Chondrocyte (in vitro differentiated cells): ENCODE measurements around the gene MTG2. TPM values are rescaled to one million over a fixed set of nuclear protein-coding genes. Genes with fewer than 3 reads are reported as not detected.

Experiments used
- DNase-seq: peaks from one replicate; pipeline ENCODE4 v3.0.0; 2021; ENCODE audit warnings: mixed read lengths, low spot score
- H3K27ac Mint-ChIP-seq: one replicate; pipeline ENCODE4 v1.8.0; 2021; ENCODE audit warnings: mild to moderate bottlenecking, moderate library complexity, mixed read lengths; ENCODE audit not compliant: unreplicated experiment
- H3K27me3 Mint-ChIP-seq: 2 replicates; pipeline ENCODE4 v1.8.0; 2021; ENCODE audit warnings: low read depth, mixed read lengths
- H3K36me3 Mint-ChIP-seq: 2 replicates; pipeline ENCODE4 v1.8.0; 2021; ENCODE audit warnings: low read depth, mixed read lengths
- H3K4me1 Mint-ChIP-seq: 2 replicates; pipeline ENCODE4 v1.8.0; 2021; ENCODE audit warnings: low read depth, mild to moderate bottlenecking, mixed read lengths
- H3K4me3 Mint-ChIP-seq: one replicate; pipeline ENCODE4 v1.8.0; 2021; ENCODE audit warnings: mild to moderate bottlenecking, moderate library complexity, mixed read lengths; ENCODE audit not compliant: unreplicated experiment
- H3K9me3 Mint-ChIP-seq: 2 replicates; pipeline ENCODE4 v1.8.0; 2021; ENCODE audit warnings: low read depth, mixed read lengths
- total RNA-seq: library from RNA; stranded (reverse); gene quantifications from 3 replicates; pipeline ENCODE4 v1.2.1, GENCODE V29; 2021
- TF ChIP-seq, protein P1 (sequence below): fragments of 200-600 bp; sonication (generic); IDR thresholded peaks from 2 replicates; pipeline ENCODE4 v1.5.0; 2021; ENCODE audit warnings: antibody characterized with exemption, mild to moderate bottlenecking, moderate library complexity

The MTG2 gene
- total RNA-seq, 1 donor from 2014 or later: 22.3 TPM

DNA sequence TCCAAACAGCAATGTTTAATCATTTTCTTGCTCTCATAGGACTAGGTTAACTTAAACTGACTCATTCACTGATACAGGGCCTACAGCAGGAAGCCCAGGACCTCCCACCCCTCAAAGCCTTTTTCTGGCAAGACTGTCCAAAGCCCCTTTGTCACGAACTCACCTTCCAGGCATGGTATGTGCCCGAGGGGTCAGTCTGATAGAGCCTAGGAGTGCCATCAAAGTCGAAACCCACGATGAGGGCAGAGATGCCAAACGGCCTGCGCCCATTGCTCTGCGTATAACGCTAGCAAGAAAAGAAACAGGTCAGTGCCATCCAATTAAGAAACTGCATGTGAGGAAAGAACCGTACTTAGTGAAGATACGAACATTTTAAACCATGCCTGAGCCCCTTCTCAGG lies 43.9 kb upstream of the MTG2 start:
- Mint-ChIP-seq H3K4me1 (peaks cover 24% of the 10 kb centered on the region), H3K27me3 (no peaks in the 10 kb centered on the region), H3K9me3 (no peaks in the 10 kb centered on the region), H3K27ac (no peak overlapping the region), H3K4me3 (no peak overlapping the region), H3K36me3 (peaks cover 30% of the 10 kb centered on the region)
- TF ChIP-seq, protein P1, sequence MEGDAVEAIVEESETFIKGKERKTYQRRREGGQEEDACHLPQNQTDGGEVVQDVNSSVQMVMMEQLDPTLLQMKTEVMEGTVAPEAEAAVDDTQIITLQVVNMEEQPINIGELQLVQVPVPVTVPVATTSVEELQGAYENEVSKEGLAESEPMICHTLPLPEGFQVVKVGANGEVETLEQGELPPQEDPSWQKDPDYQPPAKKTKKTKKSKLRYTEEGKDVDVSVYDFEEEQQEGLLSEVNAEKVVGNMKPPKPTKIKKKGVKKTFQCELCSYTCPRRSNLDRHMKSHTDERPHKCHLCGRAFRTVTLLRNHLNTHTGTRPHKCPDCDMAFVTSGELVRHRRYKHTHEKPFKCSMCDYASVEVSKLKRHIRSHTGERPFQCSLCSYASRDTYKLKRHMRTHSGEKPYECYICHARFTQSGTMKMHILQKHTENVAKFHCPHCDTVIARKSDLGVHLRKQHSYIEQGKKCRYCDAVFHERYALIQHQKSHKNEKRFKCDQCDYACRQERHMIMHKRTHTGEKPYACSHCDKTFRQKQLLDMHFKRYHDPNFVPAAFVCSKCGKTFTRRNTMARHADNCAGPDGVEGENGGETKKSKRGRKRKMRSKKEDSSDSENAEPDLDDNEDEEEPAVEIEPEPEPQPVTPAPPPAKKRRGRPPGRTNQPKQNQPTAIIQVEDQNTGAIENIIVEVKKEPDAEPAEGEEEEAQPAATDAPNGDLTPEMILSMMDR: no peak
- DNase-seq: no peak

- TF ChIP-seq, protein P1: no peak
- H3K4me3 Mint-ChIP-seq: no peak overlapping the region
- no peak overlapping the region for H3K27ac Mint-ChIP-seq
- no peaks in the 10 kb centered on the region for H3K9me3 Mint-ChIP-seq
- H3K36me3 Mint-ChIP-seq: peaks cover 26% of the 10 kb centered on the region
- H3K4me1 Mint-ChIP-seq: peaks cover 28% of the 10 kb centered on the region
- no peaks in the 10 kb centered on the region for H3K27me3 Mint-ChIP-seq
- no peak for DNase-seq
Measured at GRCh38 chr20:62139636-62140035, 43.2 kb upstream of the MTG2 start.

DNA sequence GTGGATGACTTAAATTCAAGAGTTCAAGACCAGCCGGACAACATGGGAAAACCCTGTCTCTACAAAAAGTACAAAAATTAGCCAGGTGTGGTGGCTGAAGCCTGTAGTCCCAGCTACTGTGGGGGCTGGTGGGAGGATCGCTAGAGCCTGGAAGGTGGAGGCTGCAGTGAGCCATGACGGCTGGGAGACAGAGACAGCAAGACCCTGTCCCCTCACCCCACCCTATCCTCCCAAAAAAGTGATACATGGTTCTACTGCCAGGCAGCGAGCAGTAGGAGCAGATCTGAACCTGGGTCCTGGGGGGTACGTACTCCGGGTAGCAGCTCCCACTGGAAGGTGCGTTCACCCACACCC lies 41.8 kb upstream of the MTG2 start:
- H3K27ac Mint-ChIP-seq: peak overlapping the region; percentile 91
- peaks cover 24% of the 10 kb centered on the region for H3K36me3 Mint-ChIP-seq
- H3K4me3 Mint-ChIP-seq: peak overlapping the region; percentile 79
- H3K4me1 Mint-ChIP-seq: peaks cover 41% of the 10 kb centered on the region
- no peaks in the 10 kb centered on the region for H3K9me3 Mint-ChIP-seq
- no peak for DNase-seq
- no peaks in the 10 kb centered on the region for H3K27me3 Mint-ChIP-seq
- TF ChIP-seq, protein P1: no peak

DNA sequence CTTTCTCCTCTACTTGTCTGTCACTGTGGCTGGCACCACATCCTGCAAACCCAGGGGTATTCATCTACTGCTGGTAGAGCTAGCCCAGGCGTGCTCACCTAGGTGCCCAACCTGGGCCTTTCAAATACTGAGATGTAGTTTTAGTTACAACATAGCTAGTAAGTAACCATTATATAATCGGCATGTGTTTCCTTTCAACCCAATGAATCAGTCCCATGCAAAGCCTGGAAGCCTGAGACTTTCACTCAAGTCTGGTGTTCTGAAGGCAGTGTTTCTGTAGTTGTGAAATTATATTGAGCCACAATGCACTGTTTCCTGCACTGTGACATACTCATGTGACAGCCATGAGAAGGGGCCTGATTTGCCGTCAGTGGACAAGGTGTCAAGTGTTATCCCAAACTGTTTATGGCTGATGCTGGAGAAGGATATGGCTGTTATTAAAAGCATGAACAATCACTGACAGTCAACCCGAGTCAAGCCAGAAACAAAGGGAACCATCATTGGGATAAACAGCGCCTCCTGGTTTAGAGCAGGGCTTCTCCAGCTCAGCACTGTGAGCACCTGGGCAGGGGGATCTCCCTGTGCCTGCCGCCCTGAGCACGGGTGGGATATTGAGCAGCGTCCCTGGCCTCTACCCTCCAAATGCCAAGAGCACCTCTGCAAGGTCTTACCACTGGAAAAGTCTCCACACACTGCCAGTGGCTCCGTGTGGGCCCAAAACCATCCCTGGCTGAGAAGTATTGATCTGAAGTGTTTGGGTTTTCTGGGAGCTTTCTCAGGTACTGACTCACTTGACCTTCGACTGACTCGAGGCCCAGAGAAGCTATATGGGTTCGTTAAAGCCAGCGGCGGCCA lies 41.2 kb upstream of the MTG2 start:
- TF ChIP-seq, protein P1: peak; percentile 74
- Mint-ChIP-seq H3K36me3 (peaks cover 21% of the 10 kb centered on the region), H3K4me1 (peaks cover 44% of the 10 kb centered on the region), H3K27me3 (no peaks in the 10 kb centered on the region), H3K4me3 (peak overlapping the region; percentile 79), H3K9me3 (no peaks in the 10 kb centered on the region), H3K27ac (peak overlapping the region; percentile 91)
- no peak for DNase-seq

GRCh38 chr20:62142252-62143080 lies 40.4 kb upstream of the MTG2 start:
- no peaks in the 10 kb centered on the region for H3K27me3 Mint-ChIP-seq
- peaks cover 15% of the 10 kb centered on the region for H3K36me3 Mint-ChIP-seq
- no peak for DNase-seq
- no peaks in the 10 kb centered on the region for H3K9me3 Mint-ChIP-seq
- TF ChIP-seq, protein P1: no peak
- peak overlapping the region; percentile 91 for H3K27ac Mint-ChIP-seq
- H3K4me3 Mint-ChIP-seq: peak overlapping the region; percentile 79
- peaks cover 46% of the 10 kb centered on the region for H3K4me1 Mint-ChIP-seq
